ENCODE measurements around the gene SARNP. TPM values are rescaled to one million over a fixed set of nuclear protein-coding genes. Genes with fewer than 3 reads are reported as not detected.

SARNP gene
- total RNA-seq, 2 donors from 2014 or later: 39.1 to 49.2 TPM

- no peaks in the 10 kb centered on the region for H3K36me3 ChIP-seq
- no peak for ATAC-seq (ENCODE audit: insufficient number of reproducible peaks, low FRiP score, low read depth)
- no peaks in the 10 kb centered on the region for H3K9me3 ChIP-seq
- H3K27me3 ChIP-seq (replicated peaks; ENCODE audit: insufficient read depth): no peaks in the 10 kb centered on the region
- DNase-seq (ENCODE audit: low spot score): no peak
- H3K4me3 ChIP-seq: peak overlapping the region; percentile 78
- TF ChIP-seq CTCF (IDR thresholded peaks at IDR 0.05): no peak
- H3K4me1 ChIP-seq (ENCODE audit: control insufficient read depth in 1 of 2, low read depth in 2 of 2): peaks cover 59 to 83% of the 10 kb centered on the region in 2 donors
- peak overlapping the region; percentile 92 to 95 for H3K27ac ChIP-seq
These were observed 99.5 kb downstream of the SARNP start for GRCh38 chr12:55718015-55718414.

- Histone ChIP-seq H3K9me3 (no peaks in the 10 kb centered on the region), H3K4me3 (peak overlapping the region; percentile 78), H3K36me3 (no peaks in the 10 kb centered on the region), H3K27me3 (replicated peaks; ENCODE audit: insufficient read depth) (no peaks in the 10 kb centered on the region), H3K27ac (peak overlapping the region; percentile 92 to 95), H3K4me1 (ENCODE audit: control insufficient read depth in 1 of 2, low read depth in 2 of 2) (peaks cover 66 to 84% of the 10 kb centered on the region in 2 donors)
- no peak for TF ChIP-seq CTCF (IDR thresholded peaks at IDR 0.05)
- ATAC-seq (ENCODE audit: insufficient number of reproducible peaks, low FRiP score, low read depth): no peak
- no peak for DNase-seq (ENCODE audit: low spot score)
These were observed 100.2 kb downstream of the SARNP start for GRCh38 chr12:55717011-55718007.

DNA sequence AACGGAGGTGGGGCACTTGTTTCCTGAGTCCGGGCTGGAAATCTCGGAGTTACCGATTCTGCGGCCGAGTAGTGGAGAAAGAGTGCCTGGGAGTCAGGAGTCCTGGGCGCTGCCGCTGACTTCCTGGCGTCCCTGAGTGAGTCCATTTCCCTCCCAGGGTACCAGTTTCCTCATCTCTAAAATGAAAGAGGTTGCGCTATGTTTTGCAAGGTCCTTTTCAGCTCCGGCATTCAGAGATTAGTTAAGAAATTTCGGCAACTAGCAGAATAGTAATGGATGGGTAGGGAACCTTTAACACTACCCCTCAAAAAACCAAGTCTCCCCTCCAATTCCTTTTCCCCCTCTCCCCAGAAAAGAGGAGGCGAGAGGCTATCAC lies 101.0 kb downstream of the SARNP start:
- Histone ChIP-seq H3K27ac (peak overlapping the region; percentile 92 to 95), H3K4me3 (peak overlapping the region; percentile 78), H3K9me3 (no peaks in the 10 kb centered on the region), H3K36me3 (no peaks in the 10 kb centered on the region), H3K27me3 (replicated peaks; ENCODE audit: insufficient read depth) (no peaks in the 10 kb centered on the region), H3K4me1 (ENCODE audit: control insufficient read depth in 1 of 2, low read depth in 2 of 2) (peaks cover 68 to 84% of the 10 kb centered on the region in 2 donors)
- no peak for TF ChIP-seq CTCF (IDR thresholded peaks at IDR 0.05)
- DNase-seq (ENCODE audit: low spot score) (no peak), ATAC-seq (ENCODE audit: insufficient number of reproducible peaks, low FRiP score, low read depth) (no peak)

DNA sequence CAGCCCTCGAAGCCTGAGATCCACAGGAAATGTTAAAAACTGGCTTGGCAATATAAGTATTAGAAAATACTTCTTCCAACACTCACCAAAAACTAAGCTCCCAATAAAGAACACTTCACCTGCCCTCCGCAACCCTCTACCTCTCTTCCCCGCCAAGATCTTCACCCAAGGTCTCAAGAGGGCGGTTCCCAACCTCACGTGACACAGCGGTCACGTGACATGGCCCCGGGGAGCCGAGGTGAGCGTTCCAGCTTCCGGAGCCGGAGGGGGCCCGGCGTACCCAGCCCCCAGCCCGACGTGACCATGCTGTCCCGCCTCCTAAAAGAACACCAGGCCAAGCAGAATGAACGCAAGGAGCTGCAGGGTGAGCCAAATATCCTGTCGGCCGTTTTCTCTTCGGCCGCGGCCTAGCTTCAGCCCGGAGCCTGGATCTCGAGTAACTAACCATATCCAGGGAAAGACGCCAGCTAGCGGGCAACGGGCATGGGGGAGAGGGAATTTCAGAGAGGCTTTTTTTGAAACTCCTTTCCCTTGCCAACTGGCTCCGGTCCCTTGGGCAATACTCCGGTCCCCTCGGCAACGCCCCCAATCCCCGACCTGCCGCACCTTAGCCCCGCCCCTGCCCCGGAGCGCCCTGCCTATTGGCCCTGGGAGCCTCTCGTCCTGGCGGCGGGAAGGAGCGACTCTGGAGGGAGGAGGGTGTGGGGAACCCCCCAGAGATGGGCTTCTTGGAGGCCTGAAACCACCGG lies 101.5 kb downstream of the SARNP start, which contains the start of gene BLOC1S1:
BLOC1S1 (plus strand) TSS at position 214 of the 749 bp plus-strand sequence; CDS start at position 220, 6 bp downstream.
- Histone ChIP-seq H3K9me3 (no peaks in the 10 kb centered on the region), H3K27ac (peak within 1 kb of the TSS; percentile 92 to 95), H3K4me1 (ENCODE audit: control insufficient read depth in 1 of 2, low read depth in 2 of 2) (peaks cover 67 to 85% of the 10 kb centered on the region in 2 donors), H3K27me3 (replicated peaks; ENCODE audit: insufficient read depth) (no peaks in the 10 kb centered on the region), H3K36me3 (no peaks in the 10 kb centered on the region), H3K4me3 (peak within 1 kb of the TSS; percentile 78)
- peak; percentile 48 for ATAC-seq (ENCODE audit: insufficient number of reproducible peaks, low FRiP score, low read depth)
- DNase-seq (ENCODE audit: low spot score): peak; percentile 75
- no peak for TF ChIP-seq CTCF (IDR thresholded peaks at IDR 0.05)
